GM23338 (cell line): ENCODE results near the gene GAS2. TPM values are rescaled to one million over a fixed set of nuclear protein-coding genes. Genes with fewer than 3 reads are reported as not detected.

Source experiments
- ATAC-seq: fragments of 200-7000 bp; cut with Tn5 transposase; 3 replicates; pipeline ENCODE4 v1.9.1; 2020
- DNase-seq: peaks from one replicate; pipeline ENCODE4 v3.0.0-alpha.2; 2015; ENCODE audit warnings: low spot score
- H2AFZ ChIP-seq: fragments of 200-600 bp; sonication (generic); 2 replicates; pipeline ENCODE4 v1.8.0; 2016; ENCODE audit warnings: antibody characterized with exemption, mild to moderate bottlenecking, moderate library complexity
- H3F3A ChIP-seq: fragments of 200-600 bp; sonication (generic); replicated peaks from 2 replicates; pipeline ENCODE4 v1.8.0; 2017; ENCODE audit warnings: antibody characterized with exemption, mixed run types, low read depth
- H3K27ac ChIP-seq: fragments of 200-600 bp; sonication (generic); 2 replicates; pipeline ENCODE4 v1.6.1; 2016; ENCODE audit warnings: low read depth
- H3K27me3 ChIP-seq: fragments of 200-600 bp; sonication (generic); 2 replicates; pipeline ENCODE4 v1.8.0; 2016; ENCODE audit warnings: mild to moderate bottlenecking, mixed run types, moderate library complexity; ENCODE audit not compliant: insufficient read depth
- H3K36me3 ChIP-seq: fragments of 200-600 bp; sonication (generic); 2 replicates; pipeline ENCODE4 v1.8.0; 2016; ENCODE audit warnings: mild to moderate bottlenecking; ENCODE audit not compliant: insufficient read depth
- H3K4me1 ChIP-seq: fragments of 200-600 bp; sonication (generic); 2 replicates; pipeline ENCODE4 v1.8.0; 2016; ENCODE audit warnings: mild to moderate bottlenecking, moderate library complexity; ENCODE audit not compliant: insufficient read depth
- H3K4me2 ChIP-seq: fragments of 200-600 bp; sonication (generic); 2 replicates; pipeline ENCODE4 v1.7.1; 2017; ENCODE audit warnings: mixed run types
- H3K4me3 ChIP-seq: fragments of 200-600 bp; sonication (generic); 2 replicates; pipeline ENCODE4 v1.6.1; 2016; ENCODE audit warnings: mixed run types
- H3K79me2 ChIP-seq: fragments of 200-600 bp; sonication (generic); replicated peaks from 2 replicates; pipeline ENCODE4 v1.8.0; 2017; ENCODE audit warnings: mild to moderate bottlenecking; ENCODE audit not compliant: insufficient read depth
- H3K9me2 ChIP-seq: fragments of 200-600 bp; sonication (generic); 2 replicates; pipeline ENCODE4 v1.8.0; 2017; ENCODE audit not compliant: insufficient read depth
- H4K20me1 ChIP-seq: fragments of 200-600 bp; sonication (generic); replicated peaks from 2 replicates; pipeline ENCODE4 v1.8.0; 2017; ENCODE audit warnings: mild to moderate bottlenecking; ENCODE audit not compliant: insufficient read depth
- H3K27ac Mint-ChIP-seq: 2 replicates; pipeline ENCODE4 v1.8.0; 2020; ENCODE audit warnings: inconsistent platforms, mild to moderate bottlenecking, moderate library complexity, mixed read lengths
- H3K27me3 Mint-ChIP-seq: 3 replicates; pipeline ENCODE4 v1.8.0; 2022; ENCODE audit warnings: low read depth, mild to moderate bottlenecking, moderate library complexity, mixed read lengths, inconsistent platforms; ENCODE audit not compliant: insufficient read depth, poor library complexity
- H3K36me3 Mint-ChIP-seq: 3 replicates; pipeline ENCODE4 v1.8.0; 2021; ENCODE audit warnings: low read depth, mild to moderate bottlenecking, inconsistent platforms, moderate library complexity, mixed read lengths
- H3K4me1 Mint-ChIP-seq: 3 replicates; pipeline ENCODE4 v1.8.0; 2020; ENCODE audit warnings: mild to moderate bottlenecking, inconsistent platforms, mixed read lengths
- H3K4me3 Mint-ChIP-seq: 3 replicates; pipeline ENCODE4 v1.8.0; 2021; ENCODE audit warnings: moderate library complexity, mild to moderate bottlenecking, inconsistent platforms, mixed read lengths
- H3K9me3 Mint-ChIP-seq: 3 replicates; pipeline ENCODE4 v1.8.0; 2020; ENCODE audit warnings: moderate library complexity, mild to moderate bottlenecking, inconsistent platforms, mixed read lengths
- CREB1 ChIP-seq: fragments of 250-450 bp; sonication (Bioruptor Pico); IDR thresholded peaks from 2 replicates; pipeline ENCODE4 v1.5.0; 2020; ENCODE audit warnings: low read depth, mild to moderate bottlenecking, moderate library complexity
- EZH2 ChIP-seq: fragments of 200-600 bp; sonication (generic); IDR thresholded peaks from one replicate; pipeline ENCODE4 v1.8.0; 2017; ENCODE audit warnings: antibody characterized with exemption, mild to moderate bottlenecking, low read depth; ENCODE audit not compliant: unreplicated experiment
- JUNB ChIP-seq: IDR thresholded peaks from one replicate; pipeline ENCODE4 v1.6.1; 2016; ENCODE audit warnings: antibody characterized with exemption; ENCODE audit not compliant: unreplicated experiment
- NANOG ChIP-seq: IDR thresholded peaks from 2 replicates; pipeline ENCODE4 v1.6.1; 2016; ENCODE audit warnings: antibody characterized with exemption, borderline replicate concordance
- POLR2AphosphoS5 ChIP-seq: IDR thresholded peaks from 2 replicates; pipeline ENCODE4 v1.6.1; 2016; ENCODE audit warnings: antibody characterized with exemption, low read depth
- polyA plus RNA-seq: library from polyadenylated mRNA; unstranded; fragments of >200 nt; fragmentation: Nextera tagmentation; extraction: Ambion mirVana; gene quantifications from 2 replicates; pipeline ENCODE4 v1.2.1, GENCODE V29; 2016
- total RNA-seq: library from RNA; depleted of rRNA; stranded (reverse); fragments of >200 nt; shearing (Covaris generic); gene quantifications from 2 replicates; pipeline ENCODE4 v1.2.3, GENCODE V29; 2014
- TF ChIP-seq, protein P1 (sequence below): IDR thresholded peaks from 2 replicates; pipeline ENCODE4 v1.6.1; 2016; ENCODE audit warnings: antibody characterized with exemption
- TF ChIP-seq, protein P2 (sequence below): fragments of 250-450 bp; sonication (Bioruptor Pico); IDR thresholded peaks from 2 replicates; pipeline ENCODE4 v1.5.0; 2020; ENCODE audit warnings: mild to moderate bottlenecking, moderate library complexity
- TF ChIP-seq, protein P3 (sequence below), 2 experiments: fragments of 200-600 bp in 1 of 2; sonication (generic) in 1 of 2; conservative IDR thresholded peaks; 2 replicates each; pipeline versions ENCODE4 v1.5.1 to v1.6.1; 2016 to 2017; ENCODE audit warnings: antibody characterized with exemption in 2 of 2, low read depth in 2 of 2, mild to moderate bottlenecking in 2 of 2, moderate library complexity in 1 of 2

GAS2 gene
- total and polyA plus RNA-seq, 2 experiments from 2014 or later = 2.6 to 6.7 TPM

DNA sequence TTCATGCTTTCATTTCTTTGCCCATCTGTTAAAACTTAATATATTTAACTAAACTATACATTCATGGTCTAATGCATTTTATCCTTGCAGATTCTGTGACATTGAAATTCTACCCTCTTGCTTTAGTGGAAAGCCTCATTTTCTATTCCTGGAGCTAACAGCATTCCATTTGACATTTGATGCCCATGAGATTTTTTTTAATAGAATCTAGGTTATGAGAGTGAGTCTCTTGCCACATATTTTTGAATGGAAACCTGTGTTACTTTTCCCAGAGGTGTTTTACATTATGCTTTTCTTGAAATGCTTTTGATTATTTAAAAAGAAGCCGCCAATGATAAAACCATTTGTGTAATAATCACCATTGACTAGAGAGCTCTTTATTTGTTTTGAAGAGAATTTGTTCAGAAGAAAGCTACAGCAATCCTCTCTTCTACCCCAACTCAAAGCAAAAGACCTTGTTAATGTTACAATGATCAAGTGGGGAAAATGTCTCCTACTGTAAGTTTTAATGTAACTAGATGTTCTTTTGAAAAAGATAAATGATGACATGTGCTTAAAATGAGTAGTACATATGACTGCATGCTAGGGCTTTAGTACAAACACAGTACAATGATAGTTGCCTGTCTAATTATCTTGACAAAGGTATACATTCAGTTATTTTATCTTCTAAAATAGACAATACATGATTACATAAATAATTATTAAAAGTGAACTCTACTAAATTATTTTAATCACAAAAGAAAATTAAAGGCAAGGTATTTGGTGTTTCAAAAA lies 67.3 kb downstream of the GAS2 start:
- Histone ChIP-seq H3F3A (no peaks in the 10 kb centered on the region), H3K36me3 (no peaks in the 10 kb centered on the region), H3K4me3 (no peak overlapping the region), H2AFZ (no peak overlapping the region), H3K79me2 (no peaks in the 10 kb centered on the region), H3K9me2 (no peaks in the 10 kb centered on the region), H4K20me1 (no peaks in the 10 kb centered on the region), H3K4me2 (no peak overlapping the region), H3K27me3 (no peaks in the 10 kb centered on the region), H3K4me1 (no peaks in the 10 kb centered on the region), H3K27ac (no peak overlapping the region)
- H3K9me3 Mint-ChIP-seq = no peaks in the 10 kb centered on the region
- H3K36me3 Mint-ChIP-seq = no peaks in the 10 kb centered on the region
- no peak for DNase-seq
- H3K27me3 Mint-ChIP-seq = no peaks in the 10 kb centered on the region
- TF ChIP-seq, protein P1, sequence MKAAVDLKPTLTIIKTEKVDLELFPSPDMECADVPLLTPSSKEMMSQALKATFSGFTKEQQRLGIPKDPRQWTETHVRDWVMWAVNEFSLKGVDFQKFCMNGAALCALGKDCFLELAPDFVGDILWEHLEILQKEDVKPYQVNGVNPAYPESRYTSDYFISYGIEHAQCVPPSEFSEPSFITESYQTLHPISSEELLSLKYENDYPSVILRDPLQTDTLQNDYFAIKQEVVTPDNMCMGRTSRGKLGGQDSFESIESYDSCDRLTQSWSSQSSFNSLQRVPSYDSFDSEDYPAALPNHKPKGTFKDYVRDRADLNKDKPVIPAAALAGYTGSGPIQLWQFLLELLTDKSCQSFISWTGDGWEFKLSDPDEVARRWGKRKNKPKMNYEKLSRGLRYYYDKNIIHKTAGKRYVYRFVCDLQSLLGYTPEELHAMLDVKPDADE = no peak
- ATAC-seq = no peak
- no peaks in the 10 kb centered on the region for H3K4me1 Mint-ChIP-seq
- H3K4me3 Mint-ChIP-seq = no peak overlapping the region
- H3K27ac Mint-ChIP-seq = no peak overlapping the region

DNA sequence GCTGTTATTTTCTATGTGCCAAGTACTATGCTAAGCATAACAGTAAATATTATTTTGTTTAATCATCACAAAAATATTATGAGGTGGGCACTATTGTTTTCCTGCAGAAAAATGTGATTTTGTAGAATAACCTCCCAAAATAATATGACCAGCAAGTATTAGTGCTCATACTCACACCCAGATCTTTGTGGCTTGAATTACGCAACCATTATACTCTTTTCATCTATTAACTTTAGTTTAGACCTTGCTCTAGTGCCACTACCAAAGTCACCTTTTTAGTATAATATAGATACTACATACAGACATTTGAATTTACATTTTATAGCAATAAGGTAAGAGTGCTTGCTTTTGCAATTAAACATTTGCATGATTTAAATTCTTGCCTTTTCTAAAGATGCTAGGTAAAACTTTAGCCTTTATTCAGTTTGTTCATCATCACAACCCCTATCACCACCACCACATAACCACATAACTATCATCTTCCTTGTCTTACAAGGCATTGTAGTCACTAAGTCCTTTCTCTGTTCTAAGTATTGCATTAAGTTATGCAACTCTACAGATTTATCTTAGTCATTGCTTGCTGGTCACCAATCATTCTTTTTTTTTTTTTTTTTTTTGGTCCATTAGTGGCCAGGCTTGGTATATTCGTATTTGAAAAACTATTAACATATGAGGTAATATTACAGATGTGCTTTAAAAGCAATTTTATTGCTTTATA lies 68.4 kb downstream of the GAS2 start:
- no peaks in the 10 kb centered on the region for H3K4me1 ChIP-seq
- no peaks in the 10 kb centered on the region for H3K27me3 ChIP-seq
- ATAC-seq = no peak

More for the DNA sequence above, 68.4 kb downstream of the GAS2 start:
- Histone ChIP-seq H3K4me3 (no peak overlapping the region), H3K36me3 (no peaks in the 10 kb centered on the region), H3K27ac (no peak overlapping the region), H3K79me2 (no peaks in the 10 kb centered on the region), H3K9me2 (no peaks in the 10 kb centered on the region), H3F3A (no peaks in the 10 kb centered on the region), H4K20me1 (no peaks in the 10 kb centered on the region), H2AFZ (no peak overlapping the region), H3K4me2 (no peak overlapping the region)
- Mint-ChIP-seq H3K4me1 (no peaks in the 10 kb centered on the region), H3K9me3 (no peaks in the 10 kb centered on the region), H3K27me3 (no peaks in the 10 kb centered on the region), H3K4me3 (no peak overlapping the region), H3K27ac (peak overlapping the region; percentile 65), H3K36me3 (no peaks in the 10 kb centered on the region)
- TF ChIP-seq POLR2AphosphoS5 (no peak), JUNB (no peak), EZH2 (no peak), CREB1 (CRISPR knock-in tag) (no peak), NANOG (no peak)
- TF ChIP-seq, protein P2, sequence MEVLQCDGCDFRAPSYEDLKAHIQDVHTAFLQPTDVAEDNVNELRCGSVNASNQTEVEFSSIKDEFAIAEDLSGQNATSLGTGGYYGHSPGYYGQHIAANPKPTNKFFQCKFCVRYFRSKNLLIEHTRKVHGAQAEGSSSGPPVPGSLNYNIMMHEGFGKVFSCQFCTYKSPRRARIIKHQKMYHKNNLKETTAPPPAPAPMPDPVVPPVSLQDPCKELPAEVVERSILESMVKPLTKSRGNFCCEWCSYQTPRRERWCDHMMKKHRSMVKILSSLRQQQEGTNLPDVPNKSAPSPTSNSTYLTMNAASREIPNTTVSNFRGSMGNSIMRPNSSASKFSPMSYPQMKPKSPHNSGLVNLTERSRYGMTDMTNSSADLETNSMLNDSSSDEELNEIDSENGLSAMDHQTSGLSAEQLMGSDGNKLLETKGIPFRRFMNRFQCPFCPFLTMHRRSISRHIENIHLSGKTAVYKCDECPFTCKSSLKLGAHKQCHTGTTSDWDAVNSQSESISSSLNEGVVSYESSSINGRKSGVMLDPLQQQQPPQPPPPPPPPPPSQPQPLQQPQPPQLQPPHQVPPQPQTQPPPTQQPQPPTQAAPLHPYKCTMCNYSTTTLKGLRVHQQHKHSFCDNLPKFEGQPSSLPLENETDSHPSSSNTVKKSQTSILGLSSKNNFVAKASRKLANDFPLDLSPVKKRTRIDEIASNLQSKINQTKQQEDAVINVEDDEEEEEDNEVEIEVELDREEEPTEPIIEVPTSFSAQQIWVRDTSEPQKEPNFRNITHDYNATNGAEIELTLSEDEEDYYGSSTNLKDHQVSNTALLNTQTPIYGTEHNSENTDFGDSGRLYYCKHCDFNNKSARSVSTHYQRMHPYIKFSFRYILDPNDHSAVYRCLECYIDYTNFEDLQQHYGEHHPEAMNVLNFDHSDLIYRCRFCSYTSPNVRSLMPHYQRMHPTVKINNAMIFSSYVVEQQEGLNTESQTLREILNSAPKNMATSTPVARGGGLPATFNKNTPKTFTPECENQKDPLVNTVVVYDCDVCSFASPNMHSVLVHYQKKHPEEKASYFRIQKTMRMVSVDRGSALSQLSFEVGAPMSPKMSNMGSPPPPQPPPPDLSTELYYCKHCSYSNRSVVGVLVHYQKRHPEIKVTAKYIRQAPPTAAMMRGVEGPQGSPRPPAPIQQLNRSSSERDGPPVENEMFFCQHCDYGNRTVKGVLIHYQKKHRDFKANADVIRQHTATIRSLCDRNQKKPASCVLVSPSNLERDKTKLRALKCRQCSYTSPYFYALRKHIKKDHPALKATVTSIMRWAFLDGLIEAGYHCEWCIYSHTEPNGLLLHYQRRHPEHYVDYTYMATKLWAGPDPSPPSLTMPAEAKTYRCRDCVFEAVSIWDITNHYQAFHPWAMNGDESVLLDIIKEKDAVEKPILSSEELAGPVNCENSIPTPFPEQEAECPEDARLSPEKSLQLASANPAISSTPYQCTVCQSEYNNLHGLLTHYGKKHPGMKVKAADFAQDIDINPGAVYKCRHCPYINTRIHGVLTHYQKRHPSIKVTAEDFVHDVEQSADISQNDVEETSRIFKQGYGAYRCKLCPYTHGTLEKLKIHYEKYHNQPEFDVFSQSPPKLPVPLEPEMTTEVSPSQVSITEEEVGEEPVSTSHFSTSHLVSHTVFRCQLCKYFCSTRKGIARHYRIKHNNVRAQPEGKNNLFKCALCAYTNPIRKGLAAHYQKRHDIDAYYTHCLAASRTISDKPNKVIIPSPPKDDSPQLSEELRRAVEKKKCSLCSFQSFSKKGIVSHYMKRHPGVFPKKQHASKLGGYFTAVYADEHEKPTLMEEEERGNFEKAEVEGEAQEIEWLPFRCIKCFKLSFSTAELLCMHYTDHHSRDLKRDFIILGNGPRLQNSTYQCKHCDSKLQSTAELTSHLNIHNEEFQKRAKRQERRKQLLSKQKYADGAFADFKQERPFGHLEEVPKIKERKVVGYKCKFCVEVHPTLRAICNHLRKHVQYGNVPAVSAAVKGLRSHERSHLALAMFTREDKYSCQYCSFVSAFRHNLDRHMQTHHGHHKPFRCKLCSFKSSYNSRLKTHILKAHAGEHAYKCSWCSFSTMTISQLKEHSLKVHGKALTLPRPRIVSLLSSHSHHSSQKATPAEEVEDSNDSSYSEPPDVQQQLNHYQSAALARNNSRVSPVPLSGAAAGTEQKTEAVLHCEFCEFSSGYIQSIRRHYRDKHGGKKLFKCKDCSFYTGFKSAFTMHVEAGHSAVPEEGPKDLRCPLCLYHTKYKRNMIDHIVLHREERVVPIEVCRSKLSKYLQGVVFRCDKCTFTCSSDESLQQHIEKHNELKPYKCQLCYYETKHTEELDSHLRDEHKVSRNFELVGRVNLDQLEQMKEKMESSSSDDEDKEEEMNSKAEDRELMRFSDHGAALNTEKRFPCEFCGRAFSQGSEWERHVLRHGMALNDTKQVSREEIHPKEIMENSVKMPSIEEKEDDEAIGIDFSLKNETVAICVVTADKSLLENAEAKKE (CRISPR knock-in tag) = no peak
- TF ChIP-seq, protein P3, sequence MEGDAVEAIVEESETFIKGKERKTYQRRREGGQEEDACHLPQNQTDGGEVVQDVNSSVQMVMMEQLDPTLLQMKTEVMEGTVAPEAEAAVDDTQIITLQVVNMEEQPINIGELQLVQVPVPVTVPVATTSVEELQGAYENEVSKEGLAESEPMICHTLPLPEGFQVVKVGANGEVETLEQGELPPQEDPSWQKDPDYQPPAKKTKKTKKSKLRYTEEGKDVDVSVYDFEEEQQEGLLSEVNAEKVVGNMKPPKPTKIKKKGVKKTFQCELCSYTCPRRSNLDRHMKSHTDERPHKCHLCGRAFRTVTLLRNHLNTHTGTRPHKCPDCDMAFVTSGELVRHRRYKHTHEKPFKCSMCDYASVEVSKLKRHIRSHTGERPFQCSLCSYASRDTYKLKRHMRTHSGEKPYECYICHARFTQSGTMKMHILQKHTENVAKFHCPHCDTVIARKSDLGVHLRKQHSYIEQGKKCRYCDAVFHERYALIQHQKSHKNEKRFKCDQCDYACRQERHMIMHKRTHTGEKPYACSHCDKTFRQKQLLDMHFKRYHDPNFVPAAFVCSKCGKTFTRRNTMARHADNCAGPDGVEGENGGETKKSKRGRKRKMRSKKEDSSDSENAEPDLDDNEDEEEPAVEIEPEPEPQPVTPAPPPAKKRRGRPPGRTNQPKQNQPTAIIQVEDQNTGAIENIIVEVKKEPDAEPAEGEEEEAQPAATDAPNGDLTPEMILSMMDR (conservative IDR thresholded peaks at IDR 0.05; ENCODE audit: low read depth in 2 of 2) = no peak
- TF ChIP-seq, protein P1 = no peak
- DNase-seq = no peak
